HG03039 (cell line): ENCODE measurements around the gene CFAP99.

ENCODE experiments used
- ATAC-seq: cut with Tn5 transposase; IDR thresholded peaks from one replicate; pipeline ENCODE4 v1.9.1; 2021; ENCODE audit warnings: mild to moderate bottlenecking, moderate library complexity; ENCODE audit not compliant: unreplicated experiment

The CFAP99 gene

DNA sequence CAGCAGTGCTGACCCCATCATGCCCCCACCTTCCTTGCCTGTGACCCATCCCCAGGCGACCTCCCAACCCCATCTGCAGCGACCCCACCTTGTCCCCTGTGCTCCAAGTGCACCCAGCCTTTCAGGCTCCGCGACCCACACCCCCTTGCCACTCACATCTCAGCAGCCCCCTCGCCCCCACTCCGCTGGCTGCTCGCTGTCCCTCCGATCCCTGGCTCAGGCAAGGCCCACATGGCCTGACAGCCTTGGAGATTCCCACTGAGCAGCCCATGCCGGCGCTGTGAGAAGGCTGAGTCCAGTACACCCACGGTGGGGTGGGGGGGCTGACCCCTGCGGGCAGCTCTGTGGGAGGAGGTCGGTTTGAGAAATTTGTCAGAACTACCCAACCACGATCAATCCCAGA, 9.4 kb upstream of the CFAP99 start:
- no peak for ATAC-seq

DNA sequence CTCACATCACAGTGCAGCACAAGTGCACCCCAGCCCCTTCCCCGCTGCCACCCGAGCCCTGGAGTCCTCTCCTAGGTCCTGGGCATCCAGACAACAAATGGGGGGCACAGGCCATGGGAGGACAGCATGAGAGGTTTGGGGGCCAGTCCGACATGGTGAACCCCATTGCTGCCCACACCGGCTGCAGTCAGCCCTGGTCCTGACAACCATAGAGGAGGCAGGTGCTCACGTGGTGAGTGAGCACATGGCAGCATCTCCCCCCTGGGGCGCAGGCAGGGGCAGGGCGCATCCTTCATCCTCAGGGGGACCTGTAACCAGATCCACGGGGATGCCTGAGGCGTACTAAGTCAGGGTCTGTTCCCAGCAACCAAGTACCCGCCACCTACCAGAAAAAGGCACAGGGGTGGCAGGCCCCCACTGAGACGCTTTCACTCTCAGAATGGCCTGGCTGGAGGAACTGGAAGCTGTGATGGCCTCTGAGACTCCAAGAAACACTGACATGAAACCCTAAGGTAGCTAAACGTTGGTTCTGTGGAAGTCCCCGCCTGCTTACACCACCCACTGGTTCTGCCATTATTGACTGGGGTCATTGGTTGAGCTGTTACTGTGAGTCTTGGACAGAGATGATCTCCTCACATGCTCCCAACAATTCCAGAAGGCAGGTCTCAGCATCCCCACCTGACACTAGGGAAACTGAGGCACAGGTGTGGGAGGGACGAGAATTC, 6.8 kb upstream of the CFAP99 start:
- no peak for ATAC-seq

DNA sequence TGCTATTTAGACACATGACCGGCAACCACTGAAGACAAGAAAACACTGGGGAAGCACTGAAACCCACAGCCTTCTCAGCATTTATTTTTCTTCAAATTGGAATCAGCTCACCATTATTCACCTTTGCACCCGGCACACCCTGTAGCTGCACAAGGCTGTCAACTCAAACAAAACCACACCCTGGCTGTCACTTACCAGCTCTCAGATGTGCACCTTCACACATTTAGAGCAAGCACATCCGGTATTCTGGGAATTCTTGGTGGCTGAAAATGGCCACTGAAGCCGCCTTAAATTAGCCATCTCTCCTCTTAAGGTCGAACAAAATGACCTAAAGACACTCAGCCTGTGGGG, 6.2 kb upstream of the CFAP99 start:
- no peak for ATAC-seq

DNA sequence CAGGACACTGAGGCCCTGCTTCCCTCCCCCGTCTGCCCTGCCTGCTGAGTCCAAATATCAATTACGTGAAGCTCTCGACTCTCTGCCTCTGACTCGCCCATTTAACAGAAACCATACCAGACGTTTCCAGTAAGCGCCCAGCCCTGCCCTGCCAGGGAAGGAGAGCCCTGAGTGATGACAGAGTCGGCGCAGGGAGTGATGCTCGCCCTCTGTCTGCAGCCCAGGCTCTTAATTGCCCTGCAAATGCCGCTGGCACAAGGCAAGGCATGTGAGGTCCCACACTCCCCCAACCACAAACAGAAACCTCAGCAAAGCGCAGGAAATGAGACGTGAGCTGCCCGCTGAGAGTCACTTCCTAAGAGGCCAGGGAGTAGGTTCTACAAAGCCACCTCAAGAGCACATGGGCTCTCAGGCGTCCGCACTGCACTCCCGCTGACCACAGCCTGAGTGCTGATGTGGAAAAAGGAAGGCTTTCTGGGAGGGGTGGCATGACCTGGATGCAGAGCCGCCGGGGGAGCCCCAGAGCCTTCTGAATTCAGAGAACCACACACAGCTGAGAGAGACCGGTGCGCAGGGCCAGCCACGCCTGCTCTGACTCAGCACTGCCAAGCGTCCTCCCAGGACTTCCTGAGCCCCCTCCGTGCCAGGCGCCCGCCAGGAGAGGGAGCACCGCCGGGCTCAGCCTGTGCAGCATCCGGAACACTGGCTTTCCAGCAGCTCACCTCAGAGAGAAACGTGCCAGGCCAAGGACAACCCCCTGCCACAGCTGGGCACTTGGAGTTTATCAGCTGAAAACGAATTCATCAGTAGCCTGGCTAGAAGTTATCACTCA, 5.7 kb upstream of the CFAP99 start:
- no peak for ATAC-seq

DNA sequence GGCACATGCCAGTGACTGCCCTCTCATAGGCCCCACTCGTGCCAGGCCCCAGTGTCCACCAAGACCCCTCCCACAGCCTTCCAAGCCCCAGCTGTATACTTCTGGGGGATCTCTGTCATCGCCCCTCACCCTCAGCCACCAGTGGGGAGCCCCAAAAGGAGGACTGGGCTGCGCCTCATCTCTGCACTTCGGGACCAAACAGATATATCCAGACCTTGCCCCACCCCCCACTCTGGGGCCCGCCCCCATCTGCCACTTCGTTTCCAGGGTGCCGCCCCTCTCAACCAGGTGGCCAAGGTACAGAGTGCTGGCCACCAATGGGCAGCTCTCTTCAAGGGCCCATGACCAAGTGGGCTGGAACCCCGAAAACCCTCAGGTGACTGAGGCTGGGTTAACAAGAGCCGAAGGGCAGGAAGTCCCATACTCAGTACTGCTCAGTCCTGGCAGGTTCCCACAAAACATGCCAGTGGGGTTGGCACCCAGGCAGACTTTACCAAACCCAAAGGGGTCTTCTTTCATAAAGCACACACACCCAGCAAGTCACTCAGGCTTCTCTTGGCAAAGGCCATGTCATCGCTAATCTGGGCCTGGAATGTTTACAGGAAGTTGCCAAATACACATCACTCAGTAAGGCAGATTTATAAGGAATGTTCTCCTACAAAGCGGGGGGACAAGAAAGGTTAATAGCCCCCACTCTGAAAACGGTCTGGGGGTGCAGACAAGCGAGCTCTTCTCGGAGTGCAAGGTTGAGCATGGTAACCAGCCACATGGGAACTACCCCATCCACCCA, 4.7 kb upstream of the CFAP99 start:
- no peak for ATAC-seq

DNA sequence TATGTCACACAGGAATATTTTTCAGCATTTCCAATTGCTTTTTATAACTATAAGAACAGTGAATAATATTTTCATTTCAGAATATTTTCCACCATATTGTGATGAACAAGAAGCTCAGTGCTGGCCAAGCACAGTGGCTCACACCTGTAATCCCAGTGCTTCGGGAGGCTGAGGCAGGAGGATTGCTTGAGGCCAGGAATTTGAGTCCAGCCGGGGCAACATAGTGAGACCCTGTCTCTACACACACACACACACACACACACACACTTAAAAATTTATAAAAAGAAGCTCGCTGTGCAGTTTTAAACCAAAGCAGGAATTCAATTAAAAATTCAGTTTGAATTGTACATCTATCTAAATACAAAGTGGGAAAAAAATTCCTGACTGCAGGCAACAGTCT, 3.5 kb upstream of the CFAP99 start:
- no peak for ATAC-seq

DNA sequence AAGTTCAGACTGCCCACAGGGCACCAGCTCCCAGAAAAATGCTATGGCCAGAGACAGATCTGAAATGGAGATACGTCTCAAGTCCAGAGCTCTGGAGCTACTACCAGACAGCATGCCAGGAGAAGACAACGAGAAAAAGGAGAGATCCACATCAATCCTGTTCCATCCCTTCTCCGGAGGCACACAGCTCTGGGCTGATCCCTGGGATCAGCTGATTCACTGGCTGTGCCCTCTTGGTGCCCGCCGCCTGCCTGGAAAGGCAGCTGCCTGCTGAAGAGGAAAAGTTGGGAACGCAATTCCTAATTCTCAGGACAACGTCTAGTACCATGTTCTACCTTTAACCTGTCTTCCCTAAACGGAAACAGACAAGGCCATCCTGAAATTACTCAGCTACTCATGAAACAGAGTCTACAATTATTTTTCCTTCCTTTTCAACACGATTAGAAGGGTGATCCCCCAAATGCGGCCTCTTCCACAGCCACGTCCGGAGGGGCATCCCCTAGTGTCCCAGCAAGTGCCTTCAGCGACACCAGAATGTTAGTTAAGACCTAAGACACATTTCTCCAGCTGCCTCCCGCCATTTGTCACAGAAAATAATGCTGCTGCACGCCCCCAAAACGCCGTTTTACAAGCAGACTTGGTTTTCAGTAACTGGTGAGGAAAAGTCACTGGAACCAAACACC, 2.7 kb upstream of the CFAP99 start:
- no peak for ATAC-seq

DNA sequence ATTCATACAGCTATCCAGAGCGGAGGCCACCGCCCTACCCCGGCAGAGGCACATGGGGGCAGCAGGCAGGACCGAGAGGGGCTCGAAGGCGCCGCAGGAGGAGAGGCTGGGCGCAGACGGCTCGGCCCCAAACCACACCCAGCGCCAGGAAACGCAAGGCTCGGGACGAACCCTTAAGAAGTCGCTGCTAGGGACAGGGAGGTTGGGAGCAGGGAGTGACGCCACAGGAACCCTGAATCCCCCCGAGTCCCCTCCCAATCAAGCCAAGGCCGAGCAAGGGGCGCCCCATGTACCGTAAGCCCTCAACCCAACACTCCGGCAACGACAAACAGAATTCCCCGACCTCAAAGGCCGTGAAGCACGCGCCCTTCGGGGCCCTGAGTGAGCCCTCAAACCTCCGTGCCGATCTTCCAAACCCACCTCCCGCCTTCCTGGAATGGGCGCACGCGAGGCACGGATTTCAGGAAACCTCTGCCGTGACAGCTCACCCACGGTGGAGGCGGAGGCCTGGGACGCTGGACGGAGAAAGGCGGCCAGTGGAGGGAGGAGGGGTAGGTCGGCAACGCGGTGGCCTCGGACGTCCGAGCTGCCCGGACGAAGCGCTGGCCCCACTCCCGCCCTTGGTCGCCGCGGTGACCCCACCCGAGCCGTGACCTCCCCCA, 2.1 kb upstream of the CFAP99 start:
- no peak for ATAC-seq

DNA sequence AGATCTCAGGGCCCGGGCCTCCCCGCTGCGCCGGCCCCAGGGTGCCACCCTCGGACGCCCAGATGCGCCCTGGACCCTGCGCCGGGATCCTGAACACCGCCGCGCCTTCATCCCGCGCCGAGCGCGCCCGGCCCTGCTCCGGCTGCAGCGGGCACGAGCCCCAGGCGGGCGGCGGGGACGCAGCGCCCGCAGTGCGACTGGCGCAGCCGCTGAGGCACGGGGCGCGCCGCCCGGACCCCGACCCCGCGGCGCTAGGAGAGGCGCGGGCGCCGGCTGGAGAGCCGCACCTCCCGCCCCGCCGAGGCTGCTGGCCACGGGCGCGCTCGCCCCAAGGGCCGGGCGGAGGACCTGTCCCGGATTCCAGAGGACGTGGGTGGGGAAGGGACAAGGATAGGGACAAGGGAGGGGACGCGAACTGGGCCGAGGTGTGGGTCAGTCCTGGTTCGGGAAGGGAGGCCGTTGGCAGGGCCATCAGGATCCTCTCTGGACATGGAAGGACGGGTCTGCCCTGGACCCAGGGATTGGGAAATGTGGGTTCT, 1.5 kb upstream of the CFAP99 start:
- ATAC-seq: no peak

DNA sequence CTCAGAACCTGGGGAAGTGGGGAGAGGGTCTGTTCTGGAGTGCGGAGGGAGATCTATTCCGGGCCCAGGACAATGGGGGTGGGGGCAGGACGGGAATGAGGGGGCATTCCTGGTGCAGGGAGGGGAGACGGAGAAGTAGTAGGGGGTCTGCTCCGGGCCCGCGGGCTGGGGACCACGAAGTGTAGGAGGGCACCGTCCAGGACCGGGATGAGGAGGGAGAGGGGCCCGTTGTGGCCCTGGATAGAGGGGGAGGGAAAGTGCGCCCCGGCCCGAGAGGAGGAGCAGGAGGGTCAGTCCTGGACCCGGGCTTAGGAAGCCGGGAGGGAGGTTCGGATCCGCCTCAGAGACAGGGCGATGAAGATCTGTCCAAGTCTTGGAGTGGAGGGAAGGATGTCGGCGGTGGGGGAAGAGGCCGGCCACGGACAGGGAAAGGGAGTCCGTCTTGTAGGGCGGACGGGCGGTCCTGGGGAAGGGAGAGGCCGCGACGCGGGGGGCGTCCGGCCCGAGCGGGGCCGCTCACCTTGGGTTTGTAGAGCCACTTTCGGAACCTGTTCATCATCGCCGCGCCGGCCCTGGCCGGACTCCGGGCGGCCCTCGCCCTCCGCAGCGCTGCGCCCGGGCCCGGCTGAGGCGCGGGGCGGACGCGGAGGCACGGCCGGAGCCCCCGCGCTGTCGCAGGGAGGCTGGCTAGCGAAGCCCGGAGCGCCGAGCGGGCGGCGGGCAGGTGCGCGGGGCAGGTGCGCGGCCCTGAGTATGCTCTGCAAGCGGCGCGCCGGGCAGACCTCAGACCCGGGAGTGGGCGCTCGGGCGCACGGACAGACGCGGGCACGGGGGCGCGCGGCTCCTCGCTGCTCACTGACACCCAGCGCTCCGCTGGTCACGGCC, 748 bp upstream of the CFAP99 start, which contains the start of gene ZFYVE28:
Gene ZFYVE28 (minus strand): TSS at position 881 of the 885 bp plus-strand sequence. CDS start 322 bp downstream, at position 559.
- ATAC-seq: no peak

DNA sequence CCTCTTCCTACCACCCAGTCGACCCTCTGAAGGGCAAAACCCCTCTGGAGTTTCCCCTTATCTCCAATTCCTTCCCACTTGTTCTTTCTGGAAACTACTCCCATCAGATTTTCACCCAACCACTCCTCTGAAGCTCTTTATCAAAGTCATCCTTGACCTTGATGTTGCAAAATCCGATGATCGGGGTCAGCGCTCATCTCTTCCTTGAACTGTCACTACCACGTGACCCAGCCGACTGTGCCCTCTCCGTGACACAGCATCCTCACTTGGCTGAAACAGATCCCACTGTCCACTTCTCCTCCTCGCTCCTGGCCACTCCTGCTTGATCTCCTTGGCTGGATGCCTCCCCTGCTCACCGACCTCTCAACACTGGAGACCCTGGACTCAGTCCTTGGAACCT, 1.1 kb downstream of the CFAP99 start:
- no peak for ATAC-seq

DNA sequence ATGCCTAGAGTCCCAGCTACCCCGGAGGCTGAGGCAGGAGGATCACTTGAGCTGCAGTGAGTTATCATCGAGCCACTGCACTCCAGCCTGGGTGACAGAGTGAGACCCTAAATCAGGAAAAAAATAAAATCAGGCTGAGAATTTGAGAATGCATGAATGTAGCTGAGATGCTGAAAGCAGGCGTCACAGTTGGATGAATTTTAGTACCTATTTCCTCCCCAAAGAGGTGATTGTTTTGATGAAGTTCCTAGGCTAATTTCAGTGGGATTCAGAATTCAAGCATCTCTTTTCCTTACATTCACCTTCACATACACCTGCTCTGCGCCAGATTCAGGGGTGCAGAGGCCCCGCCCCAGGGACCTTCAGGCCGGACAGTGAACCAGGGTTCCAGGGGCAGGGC, 3.2 kb downstream of the CFAP99 start:
- no peak for ATAC-seq

DNA sequence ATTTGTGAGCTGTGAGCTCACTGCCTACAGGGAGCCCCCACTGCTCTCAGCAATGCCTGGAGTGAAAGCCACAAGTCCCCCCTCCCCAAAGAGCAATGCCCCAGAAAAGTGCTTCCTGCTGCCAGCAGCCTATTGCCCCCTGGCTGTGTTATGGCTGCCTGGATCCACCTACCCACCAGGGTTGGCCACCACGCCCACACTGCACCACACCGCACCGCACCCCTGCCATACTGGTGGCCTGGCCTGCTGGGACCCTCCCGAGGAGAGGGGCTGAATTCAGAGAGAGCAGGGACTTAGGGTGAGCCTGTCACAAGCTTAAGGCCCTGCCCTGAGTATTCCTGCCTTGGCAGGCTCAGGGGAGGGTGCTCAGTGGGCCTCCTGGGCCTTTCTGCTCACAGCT, 4.3 kb downstream of the CFAP99 start:
- no peak for ATAC-seq

DNA sequence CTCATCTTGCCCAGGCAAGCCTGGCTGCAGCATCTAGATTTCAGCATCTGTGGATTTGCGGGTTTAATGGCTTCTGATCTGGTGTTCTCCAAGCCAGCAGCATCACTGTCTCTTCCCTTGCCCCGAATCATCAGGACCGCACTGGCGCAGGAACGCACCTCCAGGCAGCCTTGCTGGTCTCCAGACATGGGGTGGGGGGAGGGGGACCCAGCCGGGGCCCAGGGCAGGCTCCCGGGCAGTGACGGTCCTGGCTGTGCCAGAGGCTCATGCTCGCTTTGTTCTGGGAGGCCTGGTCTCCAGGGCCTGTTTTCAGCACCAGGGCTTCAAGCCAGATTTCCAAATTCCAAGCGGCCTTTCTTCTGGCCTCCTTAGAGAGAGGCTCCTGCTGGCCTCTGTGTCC, 4.9 kb downstream of the CFAP99 start:
- no peak for ATAC-seq

DNA sequence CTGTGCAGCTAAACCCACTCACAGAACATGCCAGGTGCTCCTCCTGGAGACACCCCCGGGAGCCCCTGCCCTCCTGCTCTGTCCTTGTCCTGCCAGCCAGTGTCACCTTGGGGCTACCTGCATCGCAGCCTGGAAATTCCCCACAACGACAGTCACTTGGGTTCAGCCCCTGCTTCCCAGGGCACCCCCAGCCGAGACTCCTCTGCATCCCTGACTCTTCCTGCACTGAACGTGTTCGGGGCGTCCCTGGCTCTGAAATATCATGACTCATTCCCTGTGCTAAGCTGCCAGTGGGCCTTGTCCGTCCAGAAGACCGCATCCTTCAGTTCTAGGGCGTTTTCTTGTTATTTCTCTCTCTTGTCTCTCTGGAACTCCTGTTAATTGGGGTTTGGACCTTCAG, 5.8 kb downstream of the CFAP99 start:
- no peak for ATAC-seq

DNA sequence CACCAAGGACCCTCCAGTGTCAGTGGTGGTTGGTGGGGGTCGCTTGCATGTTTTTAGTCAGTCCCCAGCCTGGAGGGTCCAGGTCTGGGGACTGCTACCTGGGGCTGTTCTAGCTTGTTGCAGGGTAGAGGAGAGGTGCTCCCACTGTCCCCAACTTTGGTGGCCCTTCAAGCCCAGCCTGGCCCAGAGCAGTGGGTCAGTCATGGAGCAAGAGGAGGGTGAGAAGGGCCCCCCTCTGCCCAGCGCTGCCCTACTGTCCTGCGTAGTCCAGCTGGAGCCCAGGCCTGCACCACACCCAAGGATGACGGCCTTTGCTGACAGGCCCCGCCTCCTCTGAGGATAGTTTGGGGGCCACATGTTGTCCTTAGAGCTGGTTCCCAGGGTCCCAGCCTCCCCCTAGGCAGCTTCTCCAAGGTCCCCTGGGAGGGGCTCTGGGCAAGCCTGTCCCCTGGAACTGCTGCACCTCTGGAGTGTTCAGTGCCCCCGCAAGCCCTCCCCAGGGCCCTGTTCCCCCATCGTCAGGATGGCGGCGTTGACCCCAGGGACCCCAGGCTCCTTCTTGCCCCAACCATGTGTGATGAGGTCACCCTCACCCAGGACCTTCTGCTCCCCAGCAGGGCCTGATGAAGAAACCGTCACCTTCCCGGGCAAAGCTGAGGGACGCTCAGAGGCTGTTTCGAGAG, 6.8 kb downstream of the CFAP99 start:
- ATAC-seq: no peak

DNA sequence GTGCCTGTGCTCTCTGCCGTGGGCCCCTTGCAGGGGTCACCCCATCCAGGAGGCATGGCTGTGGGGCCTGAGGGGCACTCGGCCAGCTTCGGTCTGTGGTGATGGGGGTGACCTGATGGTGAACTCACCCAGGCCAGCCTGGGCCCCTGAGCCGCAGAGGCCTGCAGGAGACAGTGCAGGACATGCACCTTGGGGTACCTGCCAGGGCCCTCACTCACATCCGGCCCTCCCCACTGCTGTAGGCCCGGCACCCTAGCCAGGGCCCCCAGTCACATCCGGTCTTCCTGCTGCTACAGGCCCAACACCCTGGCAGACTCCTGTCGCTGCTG, 7.3 kb downstream of the CFAP99 start:
- no peak for ATAC-seq

DNA sequence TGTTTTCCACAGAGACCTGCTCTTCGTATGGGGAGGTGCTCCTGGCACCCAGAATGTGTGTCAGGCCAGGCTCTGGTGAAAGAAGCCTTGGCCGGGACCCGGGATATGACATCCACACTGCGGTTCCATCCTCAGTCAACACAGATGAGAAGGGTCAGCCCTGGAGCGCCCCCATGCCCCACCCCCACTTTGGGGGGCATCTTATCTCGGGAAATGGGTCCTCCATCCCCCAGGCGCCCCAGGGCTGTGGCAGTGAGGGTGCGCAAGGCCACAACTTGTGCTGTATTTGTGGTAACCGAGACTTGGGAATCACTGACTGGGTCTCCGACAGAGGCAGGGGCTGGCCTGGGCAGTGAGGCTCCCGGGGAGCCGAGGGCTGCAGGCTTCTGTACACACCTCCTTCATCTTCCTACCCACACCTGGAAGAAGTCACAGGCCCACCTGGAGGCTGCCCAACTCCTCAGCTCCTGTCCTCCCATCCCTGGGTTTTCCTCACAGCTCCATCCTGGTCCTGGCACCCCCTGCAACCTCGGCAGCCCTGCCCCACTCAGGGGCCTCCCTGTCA, 8.0 kb downstream of the CFAP99 start:
- ATAC-seq: no peak
